Activated CD8-positive, alpha-beta memory T cell treated with anti-CD3 and anti-CD28 coated beads, Interleukin-2, amount 50 U/mL, for 4 hours (primary cell): ENCODE measurements around the gene IQGAP1.
"Not testable (repeated sequence)": the region's sequence is repeated elsewhere in the genome, so short reads cannot be mapped to it uniquely, and the experiment has no call there.

Source experiments
- DNase-seq: peaks from one replicate; pipeline ENCODE4 v3.0.0-alpha.2; 2020

Gene IQGAP1

DNA sequence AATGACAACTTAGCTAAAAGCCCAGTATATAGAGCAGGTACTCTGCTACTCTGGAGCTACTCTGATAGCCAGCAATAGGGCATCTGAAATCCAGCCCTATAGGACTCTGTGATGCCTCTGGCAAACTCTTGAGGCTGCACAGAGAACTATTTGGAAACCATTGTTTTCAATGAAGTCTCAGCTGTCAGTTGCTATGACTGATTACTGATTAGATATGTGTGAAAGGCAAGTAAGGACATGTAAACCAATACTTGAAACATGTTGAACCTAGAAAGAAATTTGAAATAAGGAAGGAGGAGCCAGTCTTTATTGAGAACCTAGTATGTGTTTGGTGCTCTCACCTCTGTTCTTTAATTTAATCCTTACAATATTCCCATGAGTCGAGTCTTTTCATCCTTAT, 101.5 kb downstream of the IQGAP1 start:
- no peak for DNase-seq

DNA sequence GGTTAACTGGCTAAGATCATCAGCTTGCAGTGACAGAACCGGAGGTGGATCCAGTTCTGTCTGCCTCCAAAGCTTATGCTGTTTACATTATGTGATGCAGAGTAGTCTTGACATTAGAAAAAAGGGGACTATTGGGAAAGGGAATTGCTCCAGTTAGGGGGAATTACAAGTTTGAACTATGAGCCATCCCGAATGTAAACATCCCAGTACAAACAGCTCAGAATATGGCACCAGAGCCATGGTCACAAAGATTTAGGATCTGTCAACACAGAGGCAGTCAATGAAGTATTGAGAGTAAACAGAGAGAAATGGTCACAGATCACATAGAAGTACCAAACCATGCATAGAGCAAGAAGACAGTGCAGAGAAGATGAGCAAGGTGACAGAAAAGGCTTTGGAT, 101.9 kb downstream of the IQGAP1 start:
- DNase-seq = no peak

DNA sequence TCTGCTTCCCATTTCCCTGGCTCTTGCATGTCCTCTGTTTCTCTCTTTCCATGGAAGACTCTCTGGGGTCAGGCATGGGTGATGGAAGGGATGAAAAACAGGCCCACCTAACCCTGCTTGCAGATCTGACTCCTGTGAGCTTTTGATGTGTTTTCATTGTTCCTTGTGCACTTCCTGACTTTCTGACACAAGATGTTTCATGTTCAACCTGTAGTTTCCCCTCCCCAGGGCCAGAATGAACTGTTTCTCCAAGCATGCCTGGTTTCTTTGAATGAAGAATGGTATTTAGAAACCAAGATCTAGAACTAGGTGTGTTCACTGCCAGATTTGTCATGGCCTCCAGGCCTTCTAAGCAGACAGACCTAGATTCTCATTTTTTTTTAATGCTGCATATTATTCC, 105.6 kb downstream of the IQGAP1 start:
- DNase-seq = no peak

DNA sequence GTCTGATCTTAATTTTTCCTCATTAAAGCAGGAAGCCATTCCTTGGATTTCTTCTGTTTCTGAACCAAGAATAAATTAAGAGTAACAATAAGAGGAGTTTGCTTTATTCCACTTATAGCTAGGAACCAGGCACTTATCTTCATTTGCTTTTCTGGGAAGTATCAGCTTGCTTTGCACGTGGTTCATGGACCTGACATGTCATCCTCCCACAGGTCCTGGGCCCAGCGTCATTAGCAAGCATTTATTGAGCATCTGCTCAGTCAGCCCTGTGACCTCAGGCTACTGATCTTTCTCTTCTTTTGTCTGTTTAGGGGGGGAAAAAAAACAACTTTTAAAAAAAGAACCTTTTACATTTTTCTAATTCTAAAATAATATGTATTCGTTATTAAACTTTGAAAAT, 107.0 kb downstream of the IQGAP1 start:
- DNase-seq = no peak

DNA sequence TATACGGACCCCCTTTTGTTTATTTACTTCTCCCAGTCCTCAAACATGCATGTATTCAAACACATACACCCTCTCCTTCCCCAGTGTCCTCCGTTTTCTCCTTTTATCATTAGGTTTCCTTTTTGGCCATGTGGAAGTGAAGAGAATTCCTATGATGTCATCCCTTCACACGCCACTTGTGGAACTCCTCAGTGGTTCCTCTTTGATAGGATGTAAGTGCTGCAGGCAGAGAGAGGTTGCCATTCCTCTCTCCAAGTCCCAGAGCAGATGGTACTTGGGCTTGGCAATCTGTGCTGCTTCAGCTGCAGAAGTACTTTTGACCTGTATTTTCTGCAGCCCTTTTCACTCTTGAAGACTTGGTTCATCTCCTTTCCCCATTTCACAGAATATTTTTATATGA, 108.7 kb downstream of the IQGAP1 start:
- no peak for DNase-seq

DNA sequence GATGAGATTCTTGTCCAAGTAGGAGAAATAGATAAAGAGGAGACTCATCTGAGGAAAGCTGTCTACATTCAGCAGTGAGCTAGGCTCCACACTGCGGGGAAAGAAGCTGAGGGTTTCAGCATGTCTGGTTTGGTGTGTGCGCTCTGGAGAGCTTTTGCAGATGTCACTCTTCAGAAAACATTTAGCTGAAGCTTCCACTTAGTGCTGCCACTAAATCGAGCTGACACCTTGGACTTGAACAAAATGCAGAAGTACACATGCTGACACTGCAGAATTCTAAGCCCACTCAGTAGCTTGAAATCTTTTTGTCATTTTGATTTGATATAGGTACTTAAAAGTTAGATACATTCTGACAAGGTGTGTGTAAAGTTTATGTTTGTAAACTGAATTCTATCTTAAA, 109.3 kb downstream of the IQGAP1 start:
- no peak for DNase-seq

DNA sequence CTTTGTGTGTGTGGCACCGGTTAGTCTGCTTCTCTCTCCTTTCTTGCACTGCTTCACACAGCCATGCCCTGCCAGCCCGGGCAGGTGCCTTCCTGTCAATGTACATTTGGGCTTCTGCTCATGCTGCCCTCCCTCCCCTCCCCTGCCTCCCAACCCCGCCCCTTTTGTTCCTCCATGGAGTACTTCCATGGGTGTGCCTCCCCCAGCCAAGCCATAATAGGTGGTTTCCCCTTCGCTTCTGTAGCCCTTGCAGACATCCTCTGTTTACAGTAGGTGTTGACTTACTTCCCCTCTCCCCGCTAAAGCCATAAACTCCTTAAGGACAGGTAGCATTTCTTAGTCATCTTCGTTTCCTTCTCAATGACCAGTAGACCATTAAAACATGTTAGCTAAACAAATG, 109.9 kb downstream of the IQGAP1 start:
- DNase-seq = no peak

DNA sequence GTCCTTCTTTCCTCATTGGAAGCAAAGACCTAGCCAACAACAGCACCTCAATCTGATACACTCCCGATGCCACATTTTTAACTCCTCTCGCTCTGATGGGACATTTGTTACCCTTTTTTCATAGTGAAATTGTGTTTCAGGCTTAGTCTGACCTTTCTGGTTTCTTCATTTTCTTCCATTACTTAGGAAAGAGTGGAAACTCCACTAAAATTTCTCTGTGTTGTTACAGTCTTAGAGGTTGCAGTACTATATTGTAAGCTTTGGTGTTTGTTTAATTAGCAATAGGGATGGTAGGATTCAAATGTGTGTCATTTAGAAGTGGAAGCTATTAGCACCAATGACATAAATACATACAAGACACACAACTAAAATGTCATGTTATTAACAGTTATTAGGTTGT, 112.1 kb downstream of the IQGAP1 start:
- DNase-seq = no peak

DNA sequence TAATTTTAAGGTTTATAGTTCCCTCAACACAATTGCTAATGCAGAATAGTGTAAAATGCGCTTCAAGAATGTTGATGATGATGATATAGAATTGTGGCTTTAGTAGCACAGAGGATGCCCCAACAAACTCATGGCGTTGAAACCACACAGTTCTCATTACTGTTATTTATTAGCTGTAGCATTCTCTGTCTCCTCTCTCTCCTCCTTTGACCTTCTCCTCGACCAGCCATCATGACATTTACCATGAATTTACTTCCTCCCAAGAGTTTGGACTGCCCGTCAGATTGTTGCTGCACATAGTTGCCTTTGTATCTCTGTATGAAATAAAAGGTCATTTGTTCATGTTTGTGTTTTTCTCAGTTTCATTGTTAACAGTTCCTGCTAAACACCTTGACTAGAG, 113.9 kb downstream of the IQGAP1 start:
- DNase-seq = no peak

DNA sequence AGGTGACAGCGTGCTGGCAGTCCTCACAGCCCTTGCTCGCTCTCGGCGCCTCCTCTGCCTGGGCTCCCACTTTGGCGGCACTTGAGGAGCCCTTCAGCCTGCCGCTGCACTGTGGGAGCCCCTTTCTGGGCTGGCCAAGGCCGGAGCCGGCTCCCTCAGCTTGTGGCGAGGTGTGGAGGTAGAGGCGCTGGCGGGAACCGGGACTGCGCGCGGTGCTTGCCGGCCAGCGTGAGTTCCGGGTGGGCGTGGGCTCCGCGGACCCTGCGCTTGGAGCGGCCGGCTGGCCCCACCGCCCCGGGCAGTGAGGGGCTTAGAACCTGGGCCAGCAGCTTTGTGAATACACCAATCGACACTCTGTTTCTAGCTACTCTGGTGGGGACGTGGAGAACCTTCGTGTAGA, 122.7 kb downstream of the IQGAP1 start:
- not testable (repeated sequence) for DNase-seq

DNA sequence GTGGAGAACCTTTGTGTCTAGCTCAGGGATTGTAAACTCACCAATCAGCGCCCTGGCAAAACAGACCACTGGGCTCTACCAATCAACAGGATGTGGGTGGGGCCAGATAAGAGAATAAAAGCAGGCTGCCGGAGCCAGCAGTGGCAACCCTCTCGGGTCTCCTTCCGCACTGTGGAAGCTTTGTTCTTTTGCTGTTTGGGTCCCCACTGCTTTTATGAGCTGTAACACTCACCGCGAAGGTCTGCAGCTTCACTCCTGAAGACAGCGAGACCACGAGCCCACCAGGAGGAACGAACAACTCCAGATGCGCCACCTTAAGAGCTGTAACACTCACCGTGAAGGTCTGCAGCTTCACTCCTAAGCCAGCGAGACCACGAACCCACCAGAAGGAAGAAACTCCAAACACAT, 123.2 kb downstream of the IQGAP1 start:
- DNase-seq = not testable (repeated sequence)

DNA sequence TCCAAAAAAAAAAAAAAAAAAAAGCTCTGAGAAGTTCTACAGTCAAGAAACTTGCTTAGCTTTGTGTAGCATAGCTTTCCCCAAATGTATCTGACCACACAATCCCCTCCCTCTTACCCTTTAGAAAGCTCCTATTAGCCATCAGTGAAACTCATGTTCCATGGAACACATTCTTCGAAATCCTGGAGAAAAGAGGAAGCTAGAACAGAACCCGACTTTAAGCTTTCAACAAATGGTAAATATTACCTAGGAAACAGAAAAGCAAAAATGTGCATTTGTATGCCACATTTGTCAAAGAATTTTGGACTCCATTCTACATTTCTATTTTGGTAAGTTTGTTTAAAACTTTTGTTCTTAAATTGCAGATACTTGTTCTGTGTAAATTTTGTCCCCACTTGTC, 124.2 kb downstream of the IQGAP1 start:
- no peak for DNase-seq

DNA sequence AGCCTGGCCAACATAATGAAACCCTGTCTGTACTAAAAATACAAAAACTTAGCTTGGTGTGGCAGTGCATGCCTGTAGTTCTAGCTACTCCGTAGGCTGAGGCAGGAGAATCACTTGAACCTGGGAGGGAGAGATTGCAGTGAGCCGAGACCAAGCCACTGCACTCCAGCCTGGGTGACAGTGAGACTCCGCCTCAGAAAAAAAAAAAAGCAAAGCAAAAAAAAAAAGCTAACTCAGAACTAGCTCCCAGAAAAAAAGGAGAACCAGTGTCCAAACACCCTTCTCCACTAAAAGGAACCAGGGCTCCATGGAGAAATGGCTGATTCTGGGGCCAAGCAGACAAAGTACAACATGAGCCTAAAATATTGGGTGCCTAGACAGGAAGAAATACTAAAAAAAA, 124.9 kb downstream of the IQGAP1 start:
- DNase-seq = no peak

DNA sequence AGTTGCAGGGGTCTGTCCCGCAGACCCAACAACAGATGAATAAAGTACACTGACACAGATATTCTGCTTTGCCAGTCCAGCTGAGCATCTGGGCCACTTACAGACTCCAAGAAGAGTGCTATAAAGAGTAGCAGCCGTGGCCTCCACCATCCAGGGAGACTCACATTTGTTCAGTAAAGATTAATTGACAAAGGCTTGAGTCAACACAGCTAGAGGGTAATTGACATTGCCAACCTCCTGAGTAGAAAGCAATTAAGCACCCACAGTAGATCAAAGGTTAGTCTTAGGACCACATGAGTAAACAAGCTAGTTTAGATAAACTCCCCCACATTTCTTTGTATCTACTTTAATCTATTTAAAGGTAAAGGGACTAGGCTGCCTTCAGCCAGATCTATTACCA, 125.4 kb downstream of the IQGAP1 start:
- DNase-seq = no peak

DNA sequence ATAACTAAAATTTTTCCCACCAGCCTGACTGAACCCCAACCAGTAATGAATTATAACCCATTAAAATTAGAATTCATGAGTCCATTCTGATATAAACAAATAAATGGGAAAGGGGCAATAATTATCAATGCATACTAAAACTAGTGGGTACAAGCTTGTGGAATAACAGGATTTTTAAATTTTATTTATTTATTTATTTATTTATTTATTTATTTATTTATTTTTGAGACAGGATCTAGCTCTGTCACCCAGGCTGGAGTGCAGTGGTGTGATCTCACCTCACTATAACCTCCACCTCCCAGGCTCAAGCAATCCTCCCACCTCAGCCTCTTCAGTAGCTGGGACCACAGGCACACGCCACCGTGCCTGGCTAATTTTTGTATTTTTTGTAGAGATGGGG, 125.9 kb downstream of the IQGAP1 start:
- not testable (repeated sequence) for DNase-seq

DNA sequence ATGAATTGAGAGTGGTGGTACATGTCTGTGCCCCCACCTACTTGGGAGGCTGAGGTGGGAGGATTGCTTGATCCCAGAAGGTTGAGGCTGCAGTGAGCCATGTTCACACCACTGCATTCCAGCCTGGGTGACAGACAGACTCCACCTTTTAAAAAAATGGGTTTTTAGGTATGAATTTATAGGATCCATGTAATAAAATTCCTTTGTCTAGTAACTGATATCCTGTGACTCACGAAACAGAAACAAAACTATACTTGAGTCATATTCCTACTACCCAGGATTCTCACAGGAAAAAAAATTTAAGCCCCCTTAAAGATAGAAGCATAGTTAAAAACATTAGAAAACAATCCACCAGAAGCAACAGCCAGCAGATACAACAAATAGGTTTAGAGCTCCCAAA, 131.6 kb downstream of the IQGAP1 start:
- DNase-seq = no peak

DNA sequence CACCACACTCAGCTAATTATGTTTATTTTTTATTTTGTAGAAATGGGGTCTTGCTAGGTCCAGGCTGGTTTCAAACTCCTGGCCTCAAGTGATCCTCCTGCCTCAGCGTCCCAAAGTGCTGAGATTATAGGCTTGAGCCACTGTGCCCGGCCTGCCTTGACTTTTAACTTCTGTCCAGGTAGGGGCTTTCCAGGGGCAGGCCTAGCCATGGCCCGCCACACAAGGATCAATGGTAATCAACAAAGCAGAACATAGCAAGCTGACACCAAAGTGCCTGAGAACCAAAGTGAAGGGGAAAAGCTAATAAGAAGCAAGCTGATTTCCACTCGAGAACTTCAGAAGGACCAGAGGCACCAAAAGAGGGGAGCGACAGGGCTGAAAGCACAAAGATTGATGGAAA, 132.3 kb downstream of the IQGAP1 start:
- DNase-seq = no peak

DNA sequence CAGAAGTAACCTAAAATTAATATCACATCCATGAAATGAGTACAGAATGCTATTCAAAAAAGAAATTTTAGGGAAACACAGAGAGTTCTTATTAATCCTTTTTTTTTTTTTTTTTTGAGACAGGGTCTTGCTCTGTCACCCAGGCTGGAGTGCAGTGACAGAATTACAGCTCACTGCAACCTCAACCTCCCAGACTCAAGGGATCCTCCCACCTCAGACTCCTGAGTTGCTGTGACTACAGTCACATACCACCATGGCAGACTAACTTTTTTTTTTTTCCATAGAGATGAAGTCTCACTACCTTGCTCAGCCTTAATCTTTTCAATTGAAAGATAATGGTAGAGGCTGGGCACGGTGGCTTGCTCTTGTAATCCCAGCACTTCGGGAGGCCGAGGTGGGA, 135.3 kb downstream of the IQGAP1 start:
- no peak for DNase-seq

DNA sequence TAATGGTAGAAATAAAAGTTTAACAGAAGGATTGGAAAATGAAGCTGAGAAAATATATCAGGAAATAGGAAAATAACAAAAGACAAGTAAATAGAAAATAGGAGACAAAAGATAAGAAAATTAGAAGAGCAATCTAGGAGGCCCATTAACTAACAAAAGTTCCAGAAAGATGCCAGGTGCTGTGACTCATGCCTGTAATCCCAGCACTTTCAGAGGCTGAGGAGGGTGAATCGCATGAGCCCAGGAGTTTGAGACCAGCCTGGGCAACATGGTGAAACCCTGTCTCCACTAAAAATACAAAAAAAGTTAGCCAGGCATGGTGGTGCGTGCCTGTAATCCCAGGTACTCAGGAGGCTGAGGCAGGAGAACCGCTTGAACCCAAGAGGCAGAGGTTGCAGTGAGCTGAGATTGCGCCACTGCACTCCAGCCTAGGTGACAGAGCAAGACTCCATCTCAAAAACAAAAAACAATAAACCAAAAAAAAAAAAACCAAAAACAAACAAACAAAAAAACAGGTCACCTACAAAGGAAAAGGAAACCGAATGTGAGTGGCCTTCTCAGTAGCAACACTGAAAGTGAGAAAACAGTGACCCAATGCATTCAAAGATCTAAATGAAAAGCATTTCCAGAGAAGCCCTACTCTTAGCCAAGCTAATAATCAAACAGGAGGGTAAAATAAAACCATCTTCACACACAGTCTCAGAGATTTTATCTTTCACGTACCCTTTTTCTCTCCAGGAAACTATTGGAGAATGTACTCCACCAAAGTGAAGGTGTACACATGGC, 136.2 kb downstream of the IQGAP1 start:
- DNase-seq = not testable (repeated sequence)

DNA sequence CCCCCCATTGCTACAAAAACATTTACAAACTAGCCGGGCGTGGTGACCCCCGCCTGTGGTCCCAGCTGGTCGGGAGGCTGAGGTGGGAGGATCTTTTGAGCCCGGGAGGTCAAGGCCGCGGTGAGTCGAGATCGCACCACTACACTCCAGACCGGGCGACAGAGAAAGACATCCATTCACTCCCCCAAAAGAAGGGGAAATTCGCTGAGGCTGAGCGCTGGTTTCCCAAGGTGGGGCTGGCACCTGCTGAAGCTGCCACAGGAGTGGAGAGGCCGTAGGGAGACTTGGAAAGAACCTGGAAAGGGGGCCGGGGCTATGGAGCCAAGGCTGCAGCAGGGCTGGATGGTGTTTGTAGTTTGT, 140.9 kb downstream of the IQGAP1 start:
- no peak for DNase-seq

DNA sequence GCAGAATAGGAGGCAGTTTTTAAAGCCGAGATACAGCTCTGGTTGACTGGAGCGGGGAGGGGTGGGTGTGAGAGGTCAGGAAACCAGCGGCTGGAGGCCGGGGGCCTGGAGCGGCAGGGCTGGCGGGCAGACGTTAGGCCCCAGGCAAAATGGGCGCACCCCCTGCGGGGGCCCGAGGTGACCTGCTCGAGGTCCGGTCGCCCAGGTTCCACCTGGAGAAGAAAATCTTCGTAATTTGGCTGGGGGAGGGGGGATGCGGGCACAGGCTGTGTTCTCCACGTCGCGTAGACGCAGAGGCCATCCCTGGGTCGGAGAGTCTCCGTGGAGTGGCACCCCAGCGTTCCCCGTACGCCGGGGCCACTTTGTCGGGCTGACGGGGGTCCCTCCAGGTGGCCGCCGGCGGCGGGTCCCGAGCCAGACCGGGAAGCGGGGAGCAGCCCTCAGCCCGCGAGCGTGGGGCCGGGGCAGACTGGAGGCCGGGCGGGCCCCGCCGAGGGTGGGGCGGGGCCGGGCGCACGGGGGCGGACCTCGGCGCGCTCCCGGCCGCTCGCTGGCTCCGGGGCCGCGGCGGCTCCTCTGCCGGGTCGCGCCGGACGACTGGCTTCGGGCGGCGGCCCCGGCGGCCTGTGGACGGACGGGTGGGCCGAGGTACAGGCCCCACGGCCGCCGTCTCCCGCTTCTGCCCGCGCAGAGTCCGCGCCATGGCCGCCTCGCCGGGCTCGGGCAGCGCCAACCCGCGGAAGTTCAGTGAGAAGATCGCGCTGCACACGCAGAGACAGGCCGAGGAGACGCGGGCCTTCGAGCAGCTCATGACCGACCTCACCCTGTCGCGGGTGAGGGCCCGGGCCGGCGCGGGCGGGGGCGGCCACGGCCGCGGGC, 141.6 kb downstream of the IQGAP1 start, which contains the start of gene CRTC3:
Gene CRTC3 (plus strand): TSS at position 553 of the 879 bp plus-strand sequence. CDS start 149 bp downstream, at position 702.
- DNase-seq = peak; percentile 57

DNA sequence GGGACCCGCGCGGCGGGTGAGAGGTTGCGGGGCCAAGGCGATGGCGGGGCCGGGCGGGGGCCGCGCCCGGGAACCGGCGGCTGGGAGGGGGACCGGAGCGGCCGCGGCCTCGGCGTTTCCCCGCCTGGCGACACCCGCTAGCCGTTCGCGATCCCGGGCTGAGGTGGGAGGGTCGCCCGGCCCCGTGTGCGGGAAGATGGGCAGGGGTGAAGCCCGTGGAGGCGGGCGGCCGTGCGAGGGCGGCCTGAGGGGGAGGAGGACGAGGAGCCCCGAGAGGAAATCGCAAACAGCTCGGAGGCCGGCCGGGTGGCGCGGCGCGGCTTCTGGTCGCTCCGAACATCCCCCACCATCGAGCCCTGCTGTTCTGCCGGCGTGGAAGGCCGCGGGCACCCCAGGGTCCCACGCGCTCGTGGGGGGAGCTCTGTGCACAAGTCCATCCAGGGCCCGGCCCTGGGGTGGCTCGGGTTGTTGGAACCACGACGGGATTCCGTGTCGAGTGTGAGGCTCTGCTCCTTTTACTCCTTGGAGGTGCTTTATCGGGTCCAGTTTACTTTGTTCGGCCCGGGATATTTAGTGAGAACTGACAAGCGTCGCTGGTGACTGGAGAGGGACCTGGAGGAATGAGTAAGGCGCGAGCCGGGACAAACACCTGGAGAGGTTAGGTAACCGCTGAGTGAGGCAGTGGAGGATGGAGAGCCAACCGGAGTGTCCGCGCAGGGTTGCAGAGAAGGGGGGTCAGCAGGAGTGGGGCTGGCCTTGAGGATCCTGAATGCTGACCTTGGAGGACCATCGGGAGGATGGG, 142.4 kb downstream of the IQGAP1 start:
- peak; percentile 52 for DNase-seq

DNA sequence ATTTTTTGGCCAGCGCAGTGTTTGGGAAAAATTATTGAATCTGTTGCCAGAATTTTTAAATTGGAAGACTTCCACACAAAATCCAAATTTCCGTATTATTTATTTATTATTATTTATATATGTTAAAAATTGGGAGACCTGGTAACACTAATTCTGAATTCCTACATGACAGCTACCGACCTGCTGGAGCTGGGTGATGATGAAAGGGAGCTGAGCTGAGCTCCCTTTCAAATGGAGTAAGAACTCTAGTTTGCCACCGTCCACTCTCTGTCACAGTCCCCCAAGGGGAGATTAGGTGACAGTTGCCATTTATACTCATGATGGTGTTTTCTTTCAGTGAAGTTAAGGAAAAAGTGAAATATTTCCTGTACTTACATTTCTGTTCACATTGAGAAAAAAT, 143.1 kb downstream of the IQGAP1 start:
- no peak for DNase-seq
